Mesenchymal stem cell (in vitro differentiated cells and primary cell): ENCODE results near the gene CYP27B1.

ENCODE experiments used
- DNase-seq: peaks from one replicate; pipeline ENCODE4 v3.0.0-alpha.2; 2013
- H2AFZ ChIP-seq: one replicate; pipeline ENCODE4 v1.6.1; 2013; ENCODE audit warnings: low read depth, mild to moderate bottlenecking, control low read depth, inconsistent platforms, low read length, moderate library complexity
- H2AK5ac ChIP-seq: 2 replicates; pipeline ENCODE4 v1.6.1; 2013; ENCODE audit warnings: low read length, moderate library complexity, mild to moderate bottlenecking, inconsistent platforms; ENCODE audit not compliant: severe bottlenecking
- H2BK120ac ChIP-seq: one replicate; pipeline ENCODE4 v1.6.1; 2013; ENCODE audit warnings: low read depth, mild to moderate bottlenecking, inconsistent platforms, low read length, moderate library complexity
- H2BK12ac ChIP-seq, 2 experiments: one replicate each; pipeline ENCODE4 v1.6.1; 2013; ENCODE audit warnings: inconsistent platforms in 2 of 2, low read length in 2 of 2, mild to moderate bottlenecking in 2 of 2, moderate library complexity in 2 of 2, control low read depth in 1 of 2
- H2BK15ac ChIP-seq: one replicate; pipeline ENCODE4 v1.6.1; 2013; ENCODE audit warnings: mild to moderate bottlenecking, low read depth, inconsistent platforms; ENCODE audit not compliant: poor library complexity, severe bottlenecking
- H2BK5ac ChIP-seq: 2 replicates; pipeline ENCODE4 v1.6.1; 2013; ENCODE audit warnings: low read depth, mild to moderate bottlenecking, low read length, control low read depth, inconsistent platforms; ENCODE audit not compliant: poor library complexity, severe bottlenecking
- H3K14ac ChIP-seq, 2 experiments: one replicate each; pipeline ENCODE4 v1.6.1; 2013; ENCODE audit warnings: inconsistent platforms in 2 of 2, low read length in 2 of 2, control low read depth in 1 of 2, mild to moderate bottlenecking in 1 of 2, moderate library complexity in 1 of 2
- H3K18ac ChIP-seq, 2 experiments: one replicate each; pipeline ENCODE4 v1.6.1; 2013; ENCODE audit warnings: inconsistent platforms in 2 of 2, low read length in 2 of 2, control low read depth in 1 of 2, low read depth in 1 of 2, mild to moderate bottlenecking in 1 of 2
- H3K23ac ChIP-seq, 2 experiments: one replicate each; pipeline ENCODE4 v1.6.1; 2013; ENCODE audit warnings: inconsistent platforms in 2 of 2, low read length in 2 of 2, mild to moderate bottlenecking in 2 of 2, moderate library complexity in 2 of 2, control low read depth in 1 of 2
- H3K27ac ChIP-seq: 2 replicates; pipeline ENCODE4 v1.5.1; 2013; ENCODE audit warnings: mild to moderate bottlenecking, moderate library complexity, low read length, control low read depth, inconsistent platforms; ENCODE audit not compliant: poor library complexity, severe bottlenecking
- H3K27me3 ChIP-seq, 2 experiments: 2 replicates each; pipeline versions ENCODE4 v1.6.1 to v1.7.0; 2013; ENCODE audit warnings: low read length in 2 of 2, mild to moderate bottlenecking in 2 of 2, moderate library complexity in 2 of 2, control low read depth in 1 of 2, inconsistent platforms in 1 of 2; ENCODE audit not compliant: control insufficient read depth in 1 of 2, insufficient read depth in 1 of 2
- H3K36me3 ChIP-seq, 2 experiments: 2 replicates each; pipeline versions ENCODE4 v1.6.1 to v1.7.0; 2013; ENCODE audit warnings: low read length in 2 of 2, control low read depth in 1 of 2, inconsistent platforms in 1 of 2, low read depth in 1 of 2, mild to moderate bottlenecking in 1 of 2; ENCODE audit not compliant: insufficient read depth in 2 of 2, control insufficient read depth in 1 of 2
- H3K4ac ChIP-seq, 2 experiments: one replicate each; pipeline ENCODE4 v1.6.1; 2013; ENCODE audit warnings: inconsistent platforms in 2 of 2, low read length in 2 of 2, mild to moderate bottlenecking in 2 of 2, moderate library complexity in 2 of 2, control low read depth in 1 of 2, low read depth in 1 of 2
- H3K4me1 ChIP-seq: 2 replicates; pipeline ENCODE4 v1.6.1; 2013; ENCODE audit warnings: low read depth, low read length, control low read depth; ENCODE audit not compliant: control insufficient read depth, insufficient read depth
- H3K4me2 ChIP-seq: 2 replicates; pipeline ENCODE4 v1.6.1; 2013; ENCODE audit warnings: low read length, mild to moderate bottlenecking, inconsistent platforms; ENCODE audit not compliant: poor library complexity, severe bottlenecking
- H3K4me3 ChIP-seq, 2 experiments: 2 replicates each; pipeline versions ENCODE4 v1.5.1 to v1.7.0; 2013; ENCODE audit warnings: low read length in 2 of 2, mild to moderate bottlenecking in 2 of 2, control low read depth in 1 of 2, low read depth in 1 of 2; ENCODE audit not compliant: insufficient read depth in 1 of 2
- H3K79me1 ChIP-seq: replicated peaks from 2 replicates; pipeline ENCODE4 v1.6.1; 2013; ENCODE audit warnings: mild to moderate bottlenecking, control low read depth, low read length, inconsistent platforms; ENCODE audit not compliant: poor library complexity, severe bottlenecking
- H3K9ac ChIP-seq: 2 replicates; pipeline ENCODE4 v1.7.0; 2013; ENCODE audit warnings: mild to moderate bottlenecking, low read length, moderate library complexity
- H3K9me3 ChIP-seq: 2 replicates; pipeline ENCODE4 v1.7.0; 2013; ENCODE audit warnings: mild to moderate bottlenecking, low read length; ENCODE audit not compliant: control insufficient read depth
- H4K8ac ChIP-seq: one replicate; pipeline ENCODE4 v1.6.1; 2013; ENCODE audit warnings: inconsistent platforms, mild to moderate bottlenecking, low read length, moderate library complexity
- H4K91ac ChIP-seq: one replicate; pipeline ENCODE4 v1.6.1; 2013; ENCODE audit warnings: mild to moderate bottlenecking, low read length, inconsistent platforms
- WGBS: methylation state at CpG from one replicate; pipeline ENCODE4 v1.1.7; 2013; ENCODE audit warnings: mixed read lengths; 5-methylcytosine and 5-hydroxymethylcytosine counted together

The CYP27B1 gene

DNA sequence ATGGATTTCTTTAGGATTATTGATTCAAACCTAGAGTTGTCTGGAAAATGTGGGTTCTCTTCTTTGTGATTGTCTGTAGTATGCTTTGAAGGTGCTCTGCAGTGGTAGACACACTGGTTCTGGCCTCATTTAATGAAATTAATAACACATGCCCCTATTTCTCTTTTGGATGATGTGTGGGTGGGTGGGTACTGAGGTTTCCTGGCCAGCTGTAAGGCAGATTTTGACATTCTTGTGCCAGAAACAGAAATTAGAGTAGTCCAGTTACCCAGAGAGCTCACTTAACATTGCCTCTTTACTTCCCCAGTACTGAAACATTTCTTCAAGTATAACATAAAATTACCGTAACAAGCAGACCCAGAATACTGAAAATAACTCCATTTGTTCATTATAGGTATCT lies 30.1 kb upstream of the CYP27B1 start:
- whole genome bisulfite sequencing, result no CpG with 5 or more reads among the region's 1 CpG
- H2AK5ac ChIP-seq, result no peak overlapping the region
- no peak overlapping the region for H4K91ac ChIP-seq
- no peak overlapping the region for H2BK15ac ChIP-seq
- H3K4me1 ChIP-seq, result no peaks in the 10 kb centered on the region
- H3K9ac ChIP-seq, result peak overlapping the region; percentile 16
- no peak overlapping the region for H3K4me3 ChIP-seq
- H2BK12ac ChIP-seq, result no peak overlapping the region
- no peak overlapping the region for H3K18ac ChIP-seq
- H3K14ac ChIP-seq, result no peak overlapping the region
- no peak overlapping the region for H3K4ac ChIP-seq
- no peak overlapping the region for H2BK120ac ChIP-seq
- no peaks in the 10 kb centered on the region for H3K9me3 ChIP-seq
- H3K23ac ChIP-seq, result no peak overlapping the region
- no peak overlapping the region for H3K4me2 ChIP-seq
- no peak overlapping the region for H3K27ac ChIP-seq
- no peak overlapping the region for H4K8ac ChIP-seq
- no peaks in the 10 kb centered on the region for H3K27me3 ChIP-seq
- H3K36me3 ChIP-seq, result peaks cover 25 to 75% of the 10 kb centered on the region in 2 experiments
- H2BK5ac ChIP-seq, result no peak overlapping the region
- DNase-seq, result no peak
- H3K79me1 ChIP-seq, result peaks cover 5% of the 10 kb centered on the region
- no peak overlapping the region for H2AFZ ChIP-seq

DNA sequence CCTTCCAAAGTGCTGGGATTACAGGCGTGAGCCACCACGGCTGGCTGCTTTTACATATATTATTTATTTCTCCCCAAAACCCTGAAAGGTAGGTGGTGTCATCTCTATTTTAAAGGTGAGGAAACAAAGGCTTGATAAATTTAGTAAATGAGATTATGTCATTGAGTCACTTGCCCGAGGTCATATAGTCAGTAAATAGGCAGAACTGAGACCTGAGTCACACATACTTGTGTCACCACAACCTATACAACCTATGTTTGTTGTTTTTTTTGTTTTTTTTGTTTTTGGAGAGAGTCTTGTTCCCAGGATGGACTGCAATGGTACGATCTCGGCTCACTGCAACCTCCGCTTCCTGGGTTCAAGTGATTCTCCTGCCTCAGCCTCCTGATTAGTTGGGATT lies 28.5 kb upstream of the CYP27B1 start:
- no peaks in the 10 kb centered on the region for H3K27me3 ChIP-seq
- H2BK5ac ChIP-seq, result no peak overlapping the region
- H2BK12ac ChIP-seq, result no peak overlapping the region
- H3K23ac ChIP-seq, result no peak overlapping the region
- H3K9me3 ChIP-seq, result no peaks in the 10 kb centered on the region
- no peak overlapping the region for H2BK15ac ChIP-seq
- no peak overlapping the region for H2BK120ac ChIP-seq
- no peak overlapping the region for H3K4me2 ChIP-seq
- no peak overlapping the region for H4K8ac ChIP-seq
- 96% methylated on average over 3 of the region's 6 CpGs for WGBS
- no peak overlapping the region for H4K91ac ChIP-seq
- H3K4me3 ChIP-seq, result no peak overlapping the region
- H3K9ac ChIP-seq, result no peak overlapping the region
- no peak overlapping the region for H3K18ac ChIP-seq
- no peak overlapping the region for H2AFZ ChIP-seq
- no peak overlapping the region for H3K4ac ChIP-seq
- no peak overlapping the region for H3K14ac ChIP-seq
- H3K4me1 ChIP-seq, result no peaks in the 10 kb centered on the region
- no peak overlapping the region for H2AK5ac ChIP-seq
- H3K27ac ChIP-seq, result no peak overlapping the region
- H3K79me1 ChIP-seq, result peaks cover 5% of the 10 kb centered on the region
- peaks cover 23 to 73% of the 10 kb centered on the region in 2 experiments for H3K36me3 ChIP-seq
- DNase-seq, result peak; percentile 54

DNA sequence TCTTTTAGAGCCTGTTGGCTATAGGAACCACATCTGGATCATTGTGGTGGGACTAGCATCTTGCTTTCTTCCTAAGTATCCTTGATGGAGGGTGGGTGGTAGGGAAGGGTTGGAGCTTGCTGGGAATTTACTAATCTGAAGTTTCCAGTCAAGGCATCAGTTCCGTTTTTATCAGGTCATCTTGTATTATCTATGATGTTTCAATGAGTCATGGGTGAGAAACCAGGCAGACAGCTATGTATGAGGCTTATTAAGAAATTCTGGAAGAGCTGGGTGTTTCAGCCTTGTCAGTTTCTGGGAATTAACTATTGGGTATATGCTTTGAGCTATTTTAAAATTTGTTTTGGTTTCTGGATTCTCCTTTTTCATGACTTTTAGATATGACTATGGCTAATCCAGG lies 27.0 kb upstream of the CYP27B1 start:
- H2BK5ac ChIP-seq, result no peak overlapping the region
- no peak overlapping the region for H2BK12ac ChIP-seq
- peak overlapping the region; percentile 85 for H3K9ac ChIP-seq
- H3K27ac ChIP-seq, result no peak overlapping the region
- H3K27me3 ChIP-seq, result no peaks in the 10 kb centered on the region
- H3K14ac ChIP-seq, result no peak overlapping the region
- H2BK120ac ChIP-seq, result no peak overlapping the region
- H2AK5ac ChIP-seq, result no peak overlapping the region
- H4K8ac ChIP-seq, result no peak overlapping the region
- H3K36me3 ChIP-seq, result peaks cover 22 to 72% of the 10 kb centered on the region in 2 experiments
- WGBS, result 44% methylated on average over 1 of the region's 1 CpG
- H2BK15ac ChIP-seq, result no peak overlapping the region
- no peak overlapping the region for H4K91ac ChIP-seq
- no peak overlapping the region for H3K4ac ChIP-seq
- H3K9me3 ChIP-seq, result no peaks in the 10 kb centered on the region
- H3K18ac ChIP-seq, result no peak overlapping the region
- H2AFZ ChIP-seq, result no peak overlapping the region
- no peak overlapping the region for H3K23ac ChIP-seq
- peak; percentile 93 for DNase-seq
- H3K4me3 ChIP-seq, result peak overlapping the region in 1 of 2 experiments; percentile 30
- no peaks in the 10 kb centered on the region for H3K4me1 ChIP-seq
- no peak overlapping the region for H3K4me2 ChIP-seq
- H3K79me1 ChIP-seq, result peaks cover 5% of the 10 kb centered on the region

DNA sequence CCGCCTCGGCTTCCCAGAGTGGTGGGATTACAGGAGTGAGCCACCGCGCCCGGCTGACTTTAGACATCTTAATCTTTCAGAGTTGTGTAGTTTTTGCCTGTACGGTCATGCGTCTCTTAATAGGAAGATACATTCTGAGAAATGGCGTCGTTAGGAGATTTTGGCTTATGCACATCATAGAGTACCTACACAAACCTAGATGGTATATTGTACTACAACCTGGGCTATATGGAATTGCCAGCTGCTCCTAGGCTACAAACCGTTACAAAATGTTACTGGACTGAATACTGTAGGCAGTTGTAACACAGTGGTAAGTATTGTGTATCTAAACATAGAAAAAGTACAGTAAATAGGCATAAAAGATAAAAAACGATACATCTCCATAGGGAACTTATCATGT lies 17.0 kb upstream of the CYP27B1 start:
- Histone ChIP-seq H3K79me1 (peaks cover 26% of the 10 kb centered on the region), H2BK12ac (no peak overlapping the region), H3K27me3 (no peaks in the 10 kb centered on the region), H3K27ac (no peak overlapping the region), H2AK5ac (peak overlapping the region; percentile 20), H2BK15ac (no peak overlapping the region), H3K4me2 (no peak overlapping the region), H3K9ac (peak overlapping the region; percentile 33), H3K4me3 (peak overlapping the region in 1 of 2 experiments; percentile 31), H2BK5ac (no peak overlapping the region), H4K8ac (no peak overlapping the region), H2BK120ac (no peak overlapping the region), H3K4me1 (no peaks in the 10 kb centered on the region), H2AFZ (no peak overlapping the region), H3K36me3 (peaks cover 20 to 61% of the 10 kb centered on the region in 2 experiments), H3K14ac (no peak overlapping the region), H4K91ac (no peak overlapping the region), H3K4ac (no peak overlapping the region), H3K18ac (no peak overlapping the region), H3K23ac (no peak overlapping the region), H3K9me3 (no peaks in the 10 kb centered on the region)
- DNase-seq, result no peak
- 97% methylated on average over 8 of the region's 11 CpGs for WGBS
